Effector CD8-positive, alpha-beta T cell (primary cell): ENCODE results near the gene DYNC1I1.

Experiments
- DNase-seq: peaks from one replicate; lab custom pipeline; 2025; lab: John Stamatoyannopoulos, UW
- total RNA-seq, 4 experiments: gene quantifications; one replicate each; lab custom pipeline; 2026; lab: John Stamatoyannopoulos, UW

DYNC1I1 gene
- 0 reads per million in 4 experiments for total RNA-seq

GRCh38 chr7:95772298-95772770 lies at the start of gene DYNC1I1:
Gene DYNC1I1 (plus strand): TSS chr7:95772554. CDS start chr7:95804730, 32,176 bp downstream.
- no peak for DNase-seq

DNA sequence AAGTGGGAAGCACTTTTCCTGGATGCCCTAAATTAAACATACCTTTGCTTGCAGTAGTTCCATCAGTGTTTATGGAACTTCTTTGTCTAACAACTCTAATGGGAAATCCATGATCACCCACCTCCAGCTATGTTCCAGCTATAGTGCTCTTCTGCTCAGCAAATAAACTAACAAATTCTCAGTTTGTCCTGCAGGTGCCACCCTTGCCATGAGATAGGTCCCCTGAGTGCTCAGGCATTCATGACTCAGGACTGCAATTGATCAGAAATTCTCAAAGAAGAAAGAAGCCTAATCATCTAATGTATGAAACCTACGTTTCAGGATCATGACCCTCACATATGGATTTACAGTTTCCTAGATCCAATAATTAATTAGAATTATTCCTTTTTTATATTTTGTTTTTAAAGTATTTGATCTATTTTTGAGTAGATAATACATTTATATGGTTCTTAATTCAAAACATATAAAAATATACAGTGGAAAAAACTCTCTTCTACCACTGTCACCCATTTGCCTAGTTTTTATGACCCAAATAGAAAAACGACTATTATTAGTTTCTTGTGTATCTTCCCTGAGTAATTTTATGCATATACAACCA lies 48.7 kb upstream of the DYNC1I1 start:
- no peak for DNase-seq

DNA sequence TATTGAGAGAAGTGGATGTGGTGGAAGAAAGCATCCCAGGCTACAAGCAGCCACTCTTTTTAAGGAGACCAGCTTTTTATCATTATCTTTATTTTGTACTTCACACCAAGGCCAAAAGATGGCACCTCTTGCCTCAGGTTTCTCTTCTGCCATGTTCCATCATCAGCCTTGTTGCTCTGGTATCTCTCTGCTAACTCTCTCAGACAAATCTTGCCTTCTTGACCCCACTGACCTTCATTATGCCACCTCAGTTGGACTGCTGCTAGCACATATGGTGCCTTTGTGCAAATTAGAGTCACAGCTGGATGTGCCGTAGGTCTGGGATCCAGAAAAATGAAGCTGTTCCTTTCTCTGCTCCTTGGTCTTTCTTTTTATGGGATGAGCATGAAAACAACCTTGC lies 47.1 kb upstream of the DYNC1I1 start:
- no peak for DNase-seq

GRCh38 chr7:95730493-95731280 lies 41.7 kb upstream of the DYNC1I1 start:
- no peak for DNase-seq

GRCh38 chr7:95736635-95737034 lies 35.7 kb upstream of the DYNC1I1 start:
- DNase-seq = no peak

DNA sequence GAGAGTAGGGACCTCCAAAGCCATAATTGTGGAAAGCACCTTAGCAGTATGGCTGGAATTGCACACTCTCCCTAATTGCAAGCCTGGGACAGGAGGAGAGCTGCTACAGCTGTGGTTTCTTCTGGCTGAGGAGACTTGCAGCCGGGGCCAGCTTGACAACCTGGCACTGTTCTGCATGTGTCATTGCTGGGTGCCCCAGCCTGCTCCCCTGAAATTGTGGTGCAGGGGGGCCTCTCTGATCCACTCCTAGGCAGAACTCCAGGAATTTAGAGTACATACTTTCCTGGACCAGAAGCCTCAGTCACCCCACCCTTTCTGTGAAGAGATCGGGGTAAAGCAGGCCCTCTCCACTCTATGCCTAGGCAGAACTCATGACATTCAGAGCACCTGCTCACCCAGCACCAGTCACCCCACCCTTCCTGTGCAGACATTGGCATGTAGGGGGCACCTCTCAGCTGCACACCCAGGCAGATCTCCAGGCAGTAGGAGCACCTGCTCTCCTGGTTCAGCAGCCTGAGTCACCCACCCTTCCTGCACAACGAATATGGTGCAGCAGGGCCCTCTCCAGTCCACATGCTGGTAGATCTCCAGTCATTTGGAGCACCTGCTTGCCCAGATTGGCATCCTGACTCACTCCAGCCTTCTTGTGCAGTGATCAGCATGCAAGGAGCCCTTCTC lies 34.4 kb upstream of the DYNC1I1 start:
- DNase-seq = no peak

GRCh38 chr7:95749044-95749443 lies 23.3 kb upstream of the DYNC1I1 start:
- no peak for DNase-seq

GRCh38 chr7:95749515-95749914 lies 22.8 kb upstream of the DYNC1I1 start:
- DNase-seq = no peak

DNA sequence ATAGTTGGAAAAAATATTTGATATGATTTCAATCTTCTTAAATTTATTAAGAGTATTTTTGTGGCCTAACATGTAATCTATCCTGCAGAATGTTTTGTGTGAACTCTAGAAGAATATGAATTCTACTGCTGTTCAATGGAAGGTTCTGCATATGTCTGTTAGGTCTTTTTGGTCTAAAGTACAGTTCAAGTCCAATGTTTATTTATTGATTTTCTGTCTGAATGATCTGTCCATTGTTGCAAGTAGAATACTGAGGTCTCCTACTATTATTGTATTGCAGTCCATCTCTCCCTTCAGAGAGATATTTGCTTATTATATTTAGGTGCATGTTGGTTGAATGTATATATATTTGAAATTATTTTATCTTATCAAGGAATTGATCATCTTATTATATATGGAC lies 18.9 kb upstream of the DYNC1I1 start:
- DNase-seq = no peak

- DNase-seq = no peak
These were observed 16.9 kb upstream of the DYNC1I1 start for GRCh38 chr7:95755277-95755934.

GRCh38 chr7:95758187-95758586 lies 14.2 kb upstream of the DYNC1I1 start:
- DNase-seq = no peak

DNA sequence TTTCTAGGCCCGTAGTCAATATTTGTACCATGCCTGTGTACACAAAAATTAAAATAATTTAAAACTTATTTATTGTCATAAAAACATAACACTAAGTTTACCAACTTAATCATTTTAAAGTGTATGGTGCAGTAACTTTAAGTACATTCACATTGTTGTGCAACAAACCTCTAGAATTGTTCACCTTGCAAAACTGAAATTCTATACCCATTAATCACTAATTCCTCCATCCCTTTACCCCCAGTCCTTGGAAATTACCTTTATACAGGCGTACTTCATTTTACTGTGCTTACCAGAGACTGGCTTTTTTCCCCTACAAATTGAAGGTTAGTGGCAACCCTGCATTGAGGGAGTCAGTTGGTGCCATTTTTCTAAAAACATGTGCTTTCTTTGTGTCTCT lies 6.3 kb upstream of the DYNC1I1 start:
- DNase-seq = no peak

- DNase-seq = no peak
These were observed 5.7 kb upstream of the DYNC1I1 start for GRCh38 chr7:95766657-95767056.

- DNase-seq = no peak
These were observed 622 bp downstream of the DYNC1I1 start for GRCh38 chr7:95772771-95773581.

- DNase-seq = no peak
These were observed 4.3 kb downstream of the DYNC1I1 start for GRCh38 chr7:95776561-95777185.

DNA sequence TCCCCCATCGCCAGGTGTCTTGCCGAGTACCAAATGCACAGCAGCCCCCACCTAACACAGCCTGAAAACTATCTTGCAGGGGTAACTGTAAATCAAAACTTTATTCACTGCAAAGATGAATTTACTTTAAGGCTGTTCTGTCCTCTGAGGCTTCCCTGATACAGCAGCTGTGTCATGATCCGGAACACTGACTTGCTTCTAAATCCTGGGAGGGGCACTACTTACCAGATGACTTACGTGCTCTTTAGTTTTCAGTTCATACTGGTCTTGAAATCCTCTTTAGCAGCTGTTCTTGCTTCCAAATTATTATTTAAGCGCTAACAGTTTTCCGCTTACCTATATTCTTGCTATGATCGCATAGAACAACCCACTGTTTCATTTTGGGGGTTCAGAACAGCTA lies 4.9 kb downstream of the DYNC1I1 start:
- no peak for DNase-seq

GRCh38 chr7:95780665-95781064 lies 8.3 kb downstream of the DYNC1I1 start:
- DNase-seq = no peak

DNA sequence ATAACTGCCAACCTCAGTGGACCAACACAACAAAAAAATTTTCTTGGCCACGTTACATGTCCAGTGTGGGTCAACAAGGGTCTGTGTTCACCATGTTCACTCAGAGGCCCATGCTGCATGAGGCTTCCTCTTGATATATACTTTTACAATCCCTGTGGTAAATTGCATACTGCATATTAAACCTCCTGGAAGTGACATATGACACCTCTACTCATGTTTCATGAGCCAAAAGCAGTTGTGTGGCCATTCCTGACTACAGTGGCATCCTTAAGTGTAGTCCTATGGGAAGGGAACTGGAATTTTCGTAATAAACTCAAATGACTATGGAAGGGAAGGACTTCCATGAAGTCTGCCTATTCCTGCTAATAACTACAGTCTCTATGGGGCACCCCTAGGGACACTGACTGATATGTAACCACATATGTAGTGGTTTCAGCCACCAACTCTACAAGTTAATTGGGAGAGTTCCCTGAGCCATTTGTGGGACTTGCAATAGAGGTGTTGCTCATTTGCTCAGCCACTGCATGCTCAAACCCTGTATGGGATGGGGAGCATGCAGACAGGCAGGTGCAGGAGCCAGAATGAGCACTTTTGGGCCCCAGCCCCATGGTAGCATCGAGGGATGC lies 9.7 kb downstream of the DYNC1I1 start:
- DNase-seq = no peak

DNA sequence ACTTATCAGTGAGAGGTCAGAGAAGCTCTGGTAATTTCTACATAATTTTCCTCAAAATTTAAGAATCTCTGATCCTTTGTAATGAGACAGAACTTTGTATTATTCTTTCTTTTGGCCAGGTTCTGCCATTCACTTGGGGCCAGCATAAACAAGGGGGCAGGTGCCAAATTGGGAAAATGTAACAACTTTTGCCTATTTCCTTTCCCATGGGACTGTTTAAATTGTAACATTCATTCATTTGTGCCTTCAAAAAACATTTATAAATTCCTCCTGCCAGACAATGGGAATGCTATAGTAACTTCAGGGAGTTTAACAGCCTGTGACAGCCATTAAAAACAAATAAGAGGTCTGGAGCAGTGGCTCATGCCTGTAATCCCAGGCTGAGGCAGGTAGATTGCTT lies 12.4 kb downstream of the DYNC1I1 start:
- no peak for DNase-seq

DNA sequence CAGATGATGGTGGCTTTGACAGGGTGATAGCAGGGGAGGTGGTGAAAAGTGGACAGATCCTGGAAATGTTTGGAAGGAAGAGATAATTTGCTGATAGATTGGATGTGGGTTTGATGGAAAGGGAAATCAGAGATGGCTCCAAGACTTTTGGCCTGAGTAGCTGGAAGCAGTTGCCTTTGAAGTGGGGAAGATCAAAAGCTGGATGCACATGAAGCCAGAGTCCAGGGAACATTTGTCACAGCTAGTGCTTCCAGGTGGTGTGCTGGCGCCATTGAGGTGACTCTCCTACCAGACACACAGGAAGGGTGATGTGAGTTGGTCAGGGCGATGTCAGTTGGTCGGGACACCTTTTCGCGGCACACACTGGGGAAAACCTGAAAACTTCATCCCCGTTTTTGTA lies 15.9 kb downstream of the DYNC1I1 start:
- DNase-seq = no peak

DNA sequence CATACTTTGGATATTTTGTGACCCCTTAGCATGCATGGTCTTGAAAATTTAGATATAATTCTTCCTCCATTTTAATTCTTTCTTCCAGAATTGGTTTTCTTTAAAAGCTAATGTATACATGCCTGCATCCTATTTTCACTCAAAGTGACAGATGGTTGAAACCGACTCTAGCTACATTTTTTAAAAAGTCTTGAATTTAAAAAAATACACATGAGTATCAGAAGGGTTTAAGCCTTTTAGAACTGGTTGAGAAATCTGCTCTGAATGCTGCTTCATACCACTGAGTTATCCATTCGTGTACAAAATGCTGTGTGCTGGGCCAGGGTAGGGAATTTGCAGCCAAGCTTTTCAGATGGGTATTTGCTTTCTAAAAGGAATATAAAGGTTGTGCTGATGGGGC lies 16.5 kb downstream of the DYNC1I1 start:
- no peak for DNase-seq
